IMR-90 (cell line): Measurements from ENCODE around the gene LRRC72.

Source experiments
- CEBPB ChIP-seq: IDR thresholded peaks from 2 replicates; pipeline ENCODE4 v1.6.1; 2012; ENCODE audit warnings: low read depth, low read length, improper control_type of control experiment
- CTCF ChIP-seq: conservative IDR thresholded peaks from 2 replicates; pipeline ENCODE4 v1.5.1; 2012; ENCODE audit warnings: mild to moderate bottlenecking, low read depth, low read length, improper control_type of control experiment
- POLR2A ChIP-seq: IDR thresholded peaks from 2 replicates; pipeline ENCODE4 v1.6.1; 2012; ENCODE audit warnings: mild to moderate bottlenecking, low read depth, low read length
- RAD21 ChIP-seq: IDR thresholded peaks from 2 replicates; pipeline ENCODE4 v1.6.1; 2012; ENCODE audit warnings: low read length, improper control_type of control experiment
- RCOR1 ChIP-seq: IDR thresholded peaks from 2 replicates; pipeline ENCODE4 v1.6.1; 2012; ENCODE audit warnings: mild to moderate bottlenecking, low read length, improper control_type of control experiment; ENCODE audit not compliant: insufficient replicate concordance

DNA sequence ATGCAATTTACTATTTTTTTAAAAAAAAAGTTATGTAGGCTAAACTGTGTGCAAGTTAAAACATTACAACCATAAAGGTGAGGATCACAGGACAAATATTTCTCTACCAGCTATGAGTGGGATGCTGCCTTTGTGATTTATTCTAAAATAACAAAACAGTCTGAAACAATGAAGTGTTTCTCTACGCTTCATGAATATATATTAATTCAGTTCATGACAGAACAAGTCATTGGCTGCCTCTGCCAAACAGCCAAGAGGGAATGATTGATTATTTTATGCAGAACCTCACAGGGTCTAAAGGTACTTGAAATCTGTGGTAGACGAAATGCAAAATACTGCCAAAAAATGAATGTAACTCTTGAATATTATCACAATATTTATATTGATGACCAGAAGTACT, 32.1 kb upstream of the LRRC72 start:
- TF ChIP-seq CTCF (no peak), RAD21 (no peak), RCOR1 (no peak), CEBPB (no peak), POLR2A (no peak)
